ENCODE measurements around the gene YPEL3. TPM values are rescaled to one million over a fixed set of nuclear protein-coding genes. Genes with fewer than 3 reads are reported as not detected.

The YPEL3 gene
- polyA plus RNA-seq, 2 of the 4 experiments (the other 2 are of a cell fraction): 4.5 to 8.1 TPM

GRCh38 chr16:30141750-30142149 is 45.7 kb upstream of the YPEL3 start:
- POLR2A ChIA-PET: no interaction called here
- CTCF ChIA-PET: no interaction called here
- no peak overlapping the region for H3K4me3 ChIP-seq
- H3K4me2 ChIP-seq: no peak overlapping the region
- H3K4me1 ChIP-seq: peaks cover 4% of the 10 kb centered on the region; the same call in 1 of the 3 replicates
- FAIRE-seq (no peak), ATAC-seq (no peak), DNase-seq (ENCODE audit: low read depth in 1 of 2, low spot score in 1 of 2) (no peak)
- WGBS (ENCODE audit: missing lambda C conversion rate): 93% methylated on average over 2 of the region's 2 CpGs
- no peak overlapping the region for H3K27ac ChIP-seq
- no peaks in the 10 kb centered on the region for H3K9me3 ChIP-seq
- TF ChIP-seq FOXS1 (CRISPR knock-in tag; IDR thresholded peaks at IDR 0.05): no peak
- no peak for TF ChIP-seq SMC3 (IDR thresholded peaks at IDR 0.05)

GRCh38 chr16:30139583-30140481 is 43.8 kb upstream of the YPEL3 start:
- FAIRE-seq (no peak), ATAC-seq (no peak; a peak in 1 of 6 replicates), DNase-seq (ENCODE audit: low read depth in 1 of 2, low spot score in 1 of 2) (no peak)
- WGBS (ENCODE audit: missing lambda C conversion rate): 65% methylated on average over 13 of the region's 13 CpGs
- Histone ChIP-seq H3K9me3 (no peaks in the 10 kb centered on the region), H3K4me1 (peaks cover 4% of the 10 kb centered on the region; the same call in 1 of the 3 replicates), H3K27ac (no peak overlapping the region), H3K4me3 (no peak overlapping the region), H3K4me2 (0 out of 3 replicates have a peak overlapping the region, but pooled peaks have one; percentile 4)
- no peak for TF ChIP-seq RNF2 (IDR thresholded peaks at IDR 0.05; ENCODE audit: borderline replicate concordance, low read depth)
- TF ChIP-seq REST (IDR thresholded peaks at IDR 0.05): no peak
- TF ChIP-seq PBX3 (IDR thresholded peaks at IDR 0.05): no peak
- TF ChIP-seq POLR2A (IDR thresholded peaks at IDR 0.05; ENCODE audit: low read length): no peak
- ChIA-PET POLR2A (no interaction called here), CTCF (interaction anchor here (0.6 to 2.5 kb wide), 4 partner anchors 20 to 418 kb away, joined by 3 to 11 read pairs (median 6); partner anchors contain the start of genes GDPD3 and TBX6)

- H3K4me1 ChIP-seq: peaks cover 4% of the 10 kb centered on the region; the same call in 1 of the 3 replicates
- FAIRE-seq (no peak), ATAC-seq (no peak), DNase-seq (ENCODE audit: low read depth in 1 of 2, low spot score in 1 of 2) (no peak)
- no peaks in the 10 kb centered on the region for H3K9me3 ChIP-seq
- H3K4me2 ChIP-seq: no peak overlapping the region
- no peak overlapping the region for H3K27ac ChIP-seq
- no peak overlapping the region for H3K4me3 ChIP-seq
- CTCF ChIA-PET: interaction anchor here (0.6 to 2.5 kb wide), 4 partner anchors 26 to 45 kb away, joined by 3 to 12 read pairs (median 7); partner anchors contain the start of genes GDPD3 and TBX6
- WGBS (ENCODE audit: missing lambda C conversion rate): 84% methylated on average over 8 of the region's 8 CpGs
- POLR2A ChIA-PET: no interaction called here
- TF ChIP-seq ZNF302 (CRISPR knock-in tag; IDR thresholded peaks at IDR 0.05) (no peak), SREBF2 (IDR thresholded peaks at IDR 0.05) (no peak), HMGXB4 (CRISPR knock-in tag; IDR thresholded peaks at IDR 0.05; ENCODE audit: borderline replicate concordance) (no peak), ESRRA (IDR thresholded peaks at IDR 0.05; ENCODE audit: borderline replicate concordance, low read length) (no peak), MAX (IDR thresholded peaks at IDR 0.05) (no peak), FOSL2 (IDR thresholded peaks at IDR 0.05) (no peak), FOSL2 (CRISPR knock-in tag; IDR thresholded peaks at IDR 0.05) (no peak), SMC3 (IDR thresholded peaks at IDR 0.05) (no peak), USF2 (IDR thresholded peaks at IDR 0.05) (no peak), NR3C1 (IDR thresholded peaks at IDR 0.05) (no peak), FOSB (CRISPR knock-in tag; IDR thresholded peaks at IDR 0.05) (no peak), CEBPB (IDR thresholded peaks at IDR 0.05) (no peak), KDM1A (IDR thresholded peaks at IDR 0.05; ENCODE audit: low read depth) (no peak), RNF2 (IDR thresholded peaks at IDR 0.05; ENCODE audit: borderline replicate concordance, low read depth) (no peak), PHF8 (IDR thresholded peaks at IDR 0.05; ENCODE audit: borderline replicate concordance, low read depth) (no peak), EP300 (IDR thresholded peaks at IDR 0.05) (no peak), ZSCAN20 (CRISPR knock-in tag; IDR thresholded peaks at IDR 0.05) (no peak), ATOH8 (CRISPR knock-in tag; IDR thresholded peaks at IDR 0.05; ENCODE audit: low read depth) (no peak)
These were observed 41.9 kb upstream of the YPEL3 start for GRCh38 chr16:30137897-30138296.

All from A549 (cell line).